Peyer's patch (tissue), 4 donors: ENCODE results near the gene ERVH48-1.

Experiments used
- CTCF ChIP-seq, 6 experiments: fragments of 450-650 bp in 4 of 6; fragments of 200-600 bp in 2 of 6; sonication (generic) in 1 of 6; IDR thresholded peaks; one replicate each; pipeline ENCODE4 v1.5.1; 2017 to 2019; ENCODE audit warnings: antibody characterized with exemption in 6 of 6, mild to moderate bottlenecking in 3 of 6, moderate library complexity in 1 of 6
- POLR2A ChIP-seq, 2 donors: fragments of 450-650 bp; IDR thresholded peaks; one replicate each; pipeline ENCODE4 v1.5.1; 2017; ENCODE audit warnings: antibody characterized with exemption in 2 of 2, mild to moderate bottlenecking in 2 of 2, moderate library complexity in 2 of 2

GRCh38 chr21:42878678-42878992 lies 46.8 kb downstream of the ERVH48-1 start:
- no peak for TF ChIP-seq CTCF (IDR thresholded peaks at IDR 0.05)
- no peak for TF ChIP-seq POLR2A (IDR thresholded peaks at IDR 0.05)
